Measurements from ENCODE around the gene RFWD3.

The RFWD3 gene

GRCh38 chr16:74578838-74579237 lies 87.8 kb downstream of the RFWD3 start:
- no peak for DNase-seq (ENCODE audit: low read depth)
- in situ Hi-C loops (cut with HindIII; ENCODE audit: low sequenced_read_pairs), result no loop called here
- H3K4me3 ChIP-seq (ENCODE audit: low read depth, low read length), result no peak overlapping the region
- TF ChIP-seq, protein P1, sequence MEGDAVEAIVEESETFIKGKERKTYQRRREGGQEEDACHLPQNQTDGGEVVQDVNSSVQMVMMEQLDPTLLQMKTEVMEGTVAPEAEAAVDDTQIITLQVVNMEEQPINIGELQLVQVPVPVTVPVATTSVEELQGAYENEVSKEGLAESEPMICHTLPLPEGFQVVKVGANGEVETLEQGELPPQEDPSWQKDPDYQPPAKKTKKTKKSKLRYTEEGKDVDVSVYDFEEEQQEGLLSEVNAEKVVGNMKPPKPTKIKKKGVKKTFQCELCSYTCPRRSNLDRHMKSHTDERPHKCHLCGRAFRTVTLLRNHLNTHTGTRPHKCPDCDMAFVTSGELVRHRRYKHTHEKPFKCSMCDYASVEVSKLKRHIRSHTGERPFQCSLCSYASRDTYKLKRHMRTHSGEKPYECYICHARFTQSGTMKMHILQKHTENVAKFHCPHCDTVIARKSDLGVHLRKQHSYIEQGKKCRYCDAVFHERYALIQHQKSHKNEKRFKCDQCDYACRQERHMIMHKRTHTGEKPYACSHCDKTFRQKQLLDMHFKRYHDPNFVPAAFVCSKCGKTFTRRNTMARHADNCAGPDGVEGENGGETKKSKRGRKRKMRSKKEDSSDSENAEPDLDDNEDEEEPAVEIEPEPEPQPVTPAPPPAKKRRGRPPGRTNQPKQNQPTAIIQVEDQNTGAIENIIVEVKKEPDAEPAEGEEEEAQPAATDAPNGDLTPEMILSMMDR (IDR thresholded peaks at IDR 0.05; ENCODE audit: low read depth, low read length, missing control alignments), result no peak

GRCh38 chr16:74578433-74578832 lies 88.2 kb downstream of the RFWD3 start:
- TF ChIP-seq, protein P1 (IDR thresholded peaks at IDR 0.05; ENCODE audit: low read depth, low read length, missing control alignments), result no peak
- no peak for DNase-seq (ENCODE audit: low read depth)
- in situ Hi-C loops (cut with HindIII; ENCODE audit: low sequenced_read_pairs), result no loop called here
- no peak overlapping the region for H3K4me3 ChIP-seq (ENCODE audit: low read depth, low read length)

DNA sequence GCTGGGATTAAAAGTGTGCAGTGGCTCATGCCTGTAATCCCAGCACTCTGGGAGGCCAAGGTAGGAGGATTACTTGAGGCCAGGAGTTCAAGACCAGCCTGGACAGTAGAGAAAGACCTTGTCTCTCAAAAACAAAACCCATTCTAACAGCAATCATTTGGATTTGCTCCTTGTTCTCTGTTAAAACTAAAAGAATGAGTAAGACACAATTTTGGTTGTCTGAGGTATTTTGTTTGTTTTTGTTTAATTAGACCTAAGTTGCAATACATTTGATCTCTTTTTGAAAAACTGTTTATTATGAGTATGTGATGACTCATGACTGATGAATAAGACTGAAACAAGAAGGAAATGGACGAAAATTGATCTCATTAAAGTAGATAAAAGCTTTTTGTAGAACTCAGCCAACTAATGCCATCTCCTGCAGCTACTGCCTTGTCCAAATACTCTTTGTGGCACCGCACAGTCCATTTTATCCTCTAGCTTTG lies 88.8 kb downstream of the RFWD3 start:
- H3K4me3 ChIP-seq (ENCODE audit: low read depth, low read length), result no peak overlapping the region
- DNase-seq (ENCODE audit: low read depth), result no peak
- in situ Hi-C loops (cut with HindIII; ENCODE audit: low sequenced_read_pairs), result no loop called here
- TF ChIP-seq, protein P1 (IDR thresholded peaks at IDR 0.05; ENCODE audit: low read depth, low read length, missing control alignments), result no peak

GRCh38 chr16:74575807-74576643 lies 90.7 kb downstream of the RFWD3 start:
- H3K4me3 ChIP-seq (ENCODE audit: low read depth, low read length), result no peak overlapping the region
- TF ChIP-seq, protein P1 (IDR thresholded peaks at IDR 0.05; ENCODE audit: low read depth, low read length, missing control alignments), result no peak
- DNase-seq (ENCODE audit: low read depth), result no peak
- in situ Hi-C loops (cut with HindIII; ENCODE audit: low sequenced_read_pairs), result no loop called here

GRCh38 chr16:74575175-74575806 lies 91.4 kb downstream of the RFWD3 start:
- TF ChIP-seq, protein P1 (IDR thresholded peaks at IDR 0.05; ENCODE audit: low read depth, low read length, missing control alignments), result no peak
- no peak for DNase-seq (ENCODE audit: low read depth)
- in situ Hi-C loops (cut with HindIII; ENCODE audit: low sequenced_read_pairs), result no loop called here

DNA sequence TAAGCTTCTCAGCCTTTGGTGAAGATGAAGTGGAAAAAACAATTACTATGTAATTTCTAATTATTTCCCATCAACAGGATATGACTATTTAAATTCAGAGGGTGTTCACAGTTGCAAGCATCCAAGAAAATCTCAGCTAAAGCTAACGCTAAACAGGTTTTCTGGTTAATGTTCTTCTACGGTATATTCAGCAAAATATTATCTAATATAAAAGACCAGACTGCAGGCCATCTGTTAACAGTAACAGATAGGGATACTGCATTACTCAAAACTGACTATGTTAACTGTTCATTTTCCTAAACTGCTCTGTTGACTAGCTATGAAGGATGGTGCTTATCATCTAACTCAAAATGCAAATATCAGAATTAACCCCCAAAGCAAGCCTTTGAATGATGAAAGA lies 92.5 kb downstream of the RFWD3 start:
- in situ Hi-C loops (cut with HindIII; ENCODE audit: low sequenced_read_pairs), result no loop called here
- H3K4me3 ChIP-seq (ENCODE audit: low read depth, low read length), result no peak overlapping the region
- TF ChIP-seq, protein P1 (IDR thresholded peaks at IDR 0.05; ENCODE audit: low read depth, low read length, missing control alignments), result no peak
- no peak for DNase-seq (ENCODE audit: low read depth)

More at GRCh38 chr16:74575175-74575806, 91.4 kb downstream of the RFWD3 start:
- no peak overlapping the region for H3K4me3 ChIP-seq (ENCODE audit: low read depth, low read length)
